ENCODE results near the gene MYRIP. TPM values are rescaled to one million over a fixed set of nuclear protein-coding genes. Genes with fewer than 3 reads are reported as not detected.

Gene MYRIP
- total and polyA plus RNA-seq, 4 experiments from 2014 or later: not detected

DNA sequence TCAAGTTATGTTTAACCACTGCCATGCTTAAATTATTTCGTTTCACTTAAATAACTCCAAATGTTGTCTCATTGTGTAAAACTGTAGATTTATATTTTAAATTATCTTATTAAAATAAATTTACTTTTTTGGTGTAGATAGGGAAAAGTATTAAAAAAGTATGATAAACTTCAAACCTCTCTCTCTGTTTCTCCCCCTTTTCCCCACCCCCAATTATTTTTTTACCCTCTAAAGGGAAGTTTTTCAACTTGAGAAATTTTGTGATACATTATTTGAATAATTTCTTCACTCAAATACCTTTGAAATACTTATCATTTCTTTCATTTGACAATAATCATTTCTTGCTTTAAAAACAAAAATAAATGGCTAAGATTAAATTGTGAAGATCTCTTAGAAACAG lies 433.2 kb downstream of the MYRIP start:
- CTCF ChIA-PET (ENCODE audit: partially characterized antibody): no interaction called here
- no peak for DNase-seq
- peaks cover 0 to 6% (median 0%) of the 10 kb centered on the region in 8 donors for H3K9me3 Mint-ChIP-seq
- H3K27me3 Mint-ChIP-seq: no peaks in the 10 kb centered on the region
- Histone ChIP-seq H3K27me3 (ENCODE audit: insufficient read depth, low read length) (no peaks in the 10 kb centered on the region), H3K9me3 (ENCODE audit: control insufficient read depth in 1 of 2, low read length in 2 of 2) (no peaks in the 10 kb centered on the region), H3K36me3 (ENCODE audit: insufficient read depth, low read length) (no peaks in the 10 kb centered on the region), H3K4me1 (ENCODE audit: insufficient read depth, low read length) (no peaks in the 10 kb centered on the region), H3K27ac (ENCODE audit: low read depth, low read length) (no peak overlapping the region), H3K4me3 (ENCODE audit: low read length in 2 of 2) (no peak overlapping the region)
- no peak overlapping the region for H3K4me3 Mint-ChIP-seq
- POLR2A ChIA-PET (ENCODE audit: partially characterized antibody): no interaction called here
- peaks cover 0 to 3% of the 10 kb centered on the region in 2 donors for H3K36me3 Mint-ChIP-seq
- H3K27ac Mint-ChIP-seq: no peak overlapping the region
- intact Hi-C loops (cut with micrococcal nuclease): no loop called here
- H3K4me1 Mint-ChIP-seq: peaks cover 0 to 1% (median 0%) of the 10 kb centered on the region in 4 donors

DNA sequence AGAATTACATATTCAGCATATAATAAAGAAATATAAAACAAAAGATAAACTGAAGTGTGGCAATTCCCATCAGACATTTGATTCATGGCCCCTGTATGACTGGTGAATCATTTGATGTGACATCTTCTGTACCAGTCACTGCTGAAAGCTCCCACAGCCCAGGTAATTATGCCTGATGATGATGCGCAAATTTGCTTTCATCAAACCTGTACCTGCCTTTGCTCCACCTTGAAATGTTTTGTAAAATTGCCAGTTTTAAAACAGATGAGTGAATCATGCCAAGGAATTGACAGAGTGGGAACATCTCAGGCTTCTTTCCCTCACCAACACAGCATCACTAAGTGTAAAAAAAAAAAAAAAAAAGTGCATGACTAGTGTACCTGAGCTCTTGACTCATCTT lies 433.6 kb downstream of the MYRIP start:
- H3K36me3 Mint-ChIP-seq: peaks cover 0 to 3% of the 10 kb centered on the region in 2 donors
- Histone ChIP-seq H3K27me3 (ENCODE audit: insufficient read depth, low read length) (no peaks in the 10 kb centered on the region), H3K27ac (ENCODE audit: low read depth, low read length) (no peak overlapping the region), H3K9me3 (ENCODE audit: control insufficient read depth in 1 of 2, low read length in 2 of 2) (no peaks in the 10 kb centered on the region), H3K4me3 (ENCODE audit: low read length in 2 of 2) (no peak overlapping the region), H3K4me1 (ENCODE audit: insufficient read depth, low read length) (no peaks in the 10 kb centered on the region), H3K36me3 (ENCODE audit: insufficient read depth, low read length) (no peaks in the 10 kb centered on the region)
- H3K4me3 Mint-ChIP-seq: no peak overlapping the region
- ChIA-PET CTCF (ENCODE audit: partially characterized antibody) (no interaction called here), POLR2A (ENCODE audit: partially characterized antibody) (interaction anchor here (0.6 kb wide), 1 partner anchor 45 kb away, joined by 4 read pairs; no protein-coding TSS in a partner anchor)
- no peak overlapping the region for H3K27ac Mint-ChIP-seq
- intact Hi-C loops (cut with micrococcal nuclease): no loop called here
- H3K9me3 Mint-ChIP-seq: peaks cover 0 to 6% (median 0%) of the 10 kb centered on the region in 8 donors
- peaks cover 0 to 1% (median 0%) of the 10 kb centered on the region in 4 donors for H3K4me1 Mint-ChIP-seq
- H3K27me3 Mint-ChIP-seq: no peaks in the 10 kb centered on the region
- no peak for DNase-seq

DNA sequence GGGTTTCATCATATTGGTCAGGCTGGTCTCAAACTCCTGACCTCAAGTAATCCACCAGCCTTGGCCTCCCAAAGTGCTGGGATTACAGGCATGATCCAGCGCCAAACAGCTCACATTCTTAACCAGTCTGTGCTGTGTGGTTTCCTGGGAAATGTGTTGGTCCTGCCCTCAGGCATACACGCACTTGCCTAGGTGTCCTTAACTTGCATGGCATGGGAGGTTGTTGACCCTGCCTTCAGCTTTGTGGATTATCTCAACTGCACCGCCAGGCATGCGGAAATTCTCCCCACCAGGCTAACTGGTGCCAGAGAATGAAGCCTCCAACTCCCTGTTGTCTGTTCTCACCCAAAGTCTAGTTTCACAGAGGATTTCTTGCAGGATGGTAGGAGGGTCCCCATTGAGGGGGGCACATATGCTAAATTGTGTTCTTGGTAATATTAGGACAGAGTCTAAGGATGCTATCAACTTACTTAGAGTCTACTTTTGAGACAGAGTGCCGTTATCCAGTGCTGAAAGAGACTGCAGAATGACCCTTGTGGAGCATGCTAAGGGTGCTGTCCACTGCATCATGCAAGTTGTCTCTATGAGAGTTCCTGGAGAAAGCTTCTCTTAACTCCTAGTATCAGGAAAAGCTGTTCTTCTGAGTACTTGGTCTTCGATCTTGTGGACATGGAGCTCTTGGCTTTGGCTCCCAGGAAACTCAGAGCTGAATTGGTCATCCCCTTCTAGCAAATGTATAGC lies 438.5 kb downstream of the MYRIP start:
- Mint-ChIP-seq H3K4me3 (no peak overlapping the region), H3K36me3 (peaks cover 0 to 3% of the 10 kb centered on the region in 2 donors), H3K4me1 (peaks cover 0 to 1% (median 0%) of the 10 kb centered on the region in 4 donors), H3K9me3 (no peaks in the 10 kb centered on the region), H3K27me3 (peaks cover 0 to 2% of the 10 kb centered on the region in 2 donors), H3K27ac (no peak overlapping the region)
- CTCF ChIA-PET (ENCODE audit: partially characterized antibody): interaction anchor here (1.1 kb wide), 1 partner anchor 56 kb away, joined by 5 read pairs; no protein-coding TSS in a partner anchor
- intact Hi-C loops (cut with micrococcal nuclease): no loop called here
- POLR2A ChIA-PET (ENCODE audit: partially characterized antibody): no interaction called here
- no peaks in the 10 kb centered on the region for H3K36me3 ChIP-seq (ENCODE audit: insufficient read depth, low read length)
- no peaks in the 10 kb centered on the region for H3K4me1 ChIP-seq (ENCODE audit: insufficient read depth, low read length)
- H3K27me3 ChIP-seq (ENCODE audit: insufficient read depth, low read length): no peaks in the 10 kb centered on the region
- no peak overlapping the region for H3K27ac ChIP-seq (ENCODE audit: low read depth, low read length)
- H3K4me3 ChIP-seq (ENCODE audit: low read length in 2 of 2): no peak overlapping the region
- DNase-seq: no peak
- no peaks in the 10 kb centered on the region for H3K9me3 ChIP-seq (ENCODE audit: control insufficient read depth in 1 of 2, low read length in 2 of 2)

DNA sequence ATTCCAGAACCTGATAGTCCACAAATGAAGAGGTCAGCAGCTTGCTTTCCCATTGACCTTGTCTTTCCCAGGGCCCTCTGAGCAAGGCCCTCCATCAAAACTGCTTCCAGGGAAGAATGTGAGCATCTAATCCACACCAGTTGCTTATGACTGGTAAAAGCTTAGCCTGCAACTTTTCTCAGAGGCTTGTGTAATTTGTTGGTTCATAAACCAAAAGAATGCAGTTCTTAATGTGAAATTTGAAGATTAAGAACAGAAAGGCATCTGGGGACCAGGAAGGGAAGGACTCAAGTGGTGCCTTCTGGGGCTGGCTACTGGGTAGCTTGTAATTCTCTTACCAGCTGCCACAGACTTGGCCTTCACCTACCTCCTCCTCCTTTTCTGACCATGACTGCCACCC lies 439.2 kb downstream of the MYRIP start:
- H3K9me3 Mint-ChIP-seq: no peaks in the 10 kb centered on the region
- Histone ChIP-seq H3K9me3 (ENCODE audit: control insufficient read depth in 1 of 2, low read length in 2 of 2) (no peaks in the 10 kb centered on the region), H3K36me3 (ENCODE audit: insufficient read depth, low read length) (no peaks in the 10 kb centered on the region), H3K27me3 (ENCODE audit: insufficient read depth, low read length) (no peaks in the 10 kb centered on the region), H3K27ac (ENCODE audit: low read depth, low read length) (no peak overlapping the region), H3K4me3 (ENCODE audit: low read length in 2 of 2) (no peak overlapping the region), H3K4me1 (ENCODE audit: insufficient read depth, low read length) (no peaks in the 10 kb centered on the region)
- peaks cover 0 to 2% of the 10 kb centered on the region in 2 donors for H3K27me3 Mint-ChIP-seq
- peaks cover 0 to 3% of the 10 kb centered on the region in 2 donors for H3K36me3 Mint-ChIP-seq
- no peak for DNase-seq
- ChIA-PET CTCF (ENCODE audit: partially characterized antibody) (interaction anchor here (1.1 kb wide), 1 partner anchor 57 kb away, joined by 5 read pairs; no protein-coding TSS in a partner anchor), POLR2A (ENCODE audit: partially characterized antibody) (no interaction called here)
- H3K4me1 Mint-ChIP-seq: peaks cover 0 to 1% (median 0%) of the 10 kb centered on the region in 4 donors
- intact Hi-C loops (cut with micrococcal nuclease): no loop called here
- H3K27ac Mint-ChIP-seq: no peak overlapping the region
- H3K4me3 Mint-ChIP-seq: no peak overlapping the region

DNA sequence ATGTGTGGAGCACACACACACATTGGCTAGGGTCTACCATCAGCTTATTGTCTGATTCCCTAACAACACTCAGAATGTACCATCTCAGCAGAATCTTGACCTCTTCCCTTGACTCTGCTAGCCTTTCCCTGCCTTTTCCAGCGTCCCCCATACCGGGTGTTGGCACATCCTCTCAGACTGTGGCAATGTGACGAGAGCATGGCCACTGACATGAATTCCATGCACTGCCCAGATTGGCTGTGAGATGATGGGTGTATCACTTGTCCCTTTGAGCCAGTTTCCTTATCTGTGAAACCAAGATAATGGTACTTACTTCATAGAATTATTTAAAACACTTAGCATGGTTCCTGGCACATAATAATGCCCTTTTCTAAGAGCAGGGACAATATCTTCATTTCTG lies 439.8 kb downstream of the MYRIP start:
- no peak overlapping the region for H3K27ac ChIP-seq (ENCODE audit: low read depth, low read length)
- H3K36me3 ChIP-seq (ENCODE audit: insufficient read depth, low read length): no peaks in the 10 kb centered on the region
- no peaks in the 10 kb centered on the region for H3K27me3 ChIP-seq (ENCODE audit: insufficient read depth, low read length)
- POLR2A ChIA-PET (ENCODE audit: partially characterized antibody): no interaction called here
- H3K36me3 Mint-ChIP-seq: peaks cover 0 to 3% of the 10 kb centered on the region in 2 donors
- peaks cover 0 to 2% of the 10 kb centered on the region in 2 donors for H3K27me3 Mint-ChIP-seq
- no peak overlapping the region for H3K4me3 ChIP-seq (ENCODE audit: low read length in 2 of 2)
- intact Hi-C loops (cut with micrococcal nuclease): no loop called here
- no peak for DNase-seq
- no peak overlapping the region for H3K4me3 Mint-ChIP-seq
- CTCF ChIA-PET (ENCODE audit: partially characterized antibody): interaction anchor here (1.1 kb wide), 1 partner anchor 57 kb away, joined by 5 read pairs; no protein-coding TSS in a partner anchor
- H3K27ac Mint-ChIP-seq: no peak overlapping the region
- no peaks in the 10 kb centered on the region for H3K4me1 ChIP-seq (ENCODE audit: insufficient read depth, low read length)
- no peaks in the 10 kb centered on the region for H3K9me3 Mint-ChIP-seq
- H3K9me3 ChIP-seq (ENCODE audit: control insufficient read depth in 1 of 2, low read length in 2 of 2): no peaks in the 10 kb centered on the region
- peaks cover 0 to 1% (median 0%) of the 10 kb centered on the region in 4 donors for H3K4me1 Mint-ChIP-seq

DNA sequence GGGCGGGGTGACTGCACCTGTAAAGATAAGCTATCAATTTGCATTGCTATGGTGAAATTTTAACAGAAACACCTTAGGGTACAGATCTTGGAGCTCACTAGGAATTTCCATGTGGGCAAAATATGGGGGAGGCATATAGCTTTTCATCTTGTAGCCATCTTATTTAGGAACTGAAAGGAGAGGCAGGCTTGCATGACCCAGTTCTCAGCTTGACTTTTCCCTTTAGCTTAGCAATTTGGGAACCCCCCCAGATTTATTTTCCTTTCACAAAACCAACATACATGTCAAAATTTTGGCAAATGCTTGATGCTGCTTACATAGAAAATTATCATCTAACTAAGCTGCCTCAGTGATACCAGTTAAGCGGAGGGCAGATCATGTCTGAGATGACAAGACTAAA lies 445.1 kb downstream of the MYRIP start:
- Mint-ChIP-seq H3K27me3 (peaks cover 0 to 2% of the 10 kb centered on the region in 2 donors), H3K27ac (no peak overlapping the region), H3K36me3 (no peaks in the 10 kb centered on the region), H3K4me3 (no peak overlapping the region), H3K4me1 (no peaks in the 10 kb centered on the region), H3K9me3 (no peaks in the 10 kb centered on the region)
- intact Hi-C loops (cut with micrococcal nuclease): no loop called here
- DNase-seq: no peak
- ChIA-PET CTCF (ENCODE audit: partially characterized antibody) (no interaction called here), POLR2A (ENCODE audit: partially characterized antibody) (no interaction called here)
- H3K27me3 ChIP-seq (ENCODE audit: insufficient read depth, low read length): no peaks in the 10 kb centered on the region
- H3K36me3 ChIP-seq (ENCODE audit: insufficient read depth, low read length): no peaks in the 10 kb centered on the region
- H3K4me1 ChIP-seq (ENCODE audit: insufficient read depth, low read length): no peaks in the 10 kb centered on the region
- H3K4me3 ChIP-seq (ENCODE audit: low read length in 2 of 2): no peak overlapping the region
- no peaks in the 10 kb centered on the region for H3K9me3 ChIP-seq (ENCODE audit: control insufficient read depth in 1 of 2, low read length in 2 of 2)
- H3K27ac ChIP-seq (ENCODE audit: low read depth, low read length): no peak overlapping the region

DNA sequence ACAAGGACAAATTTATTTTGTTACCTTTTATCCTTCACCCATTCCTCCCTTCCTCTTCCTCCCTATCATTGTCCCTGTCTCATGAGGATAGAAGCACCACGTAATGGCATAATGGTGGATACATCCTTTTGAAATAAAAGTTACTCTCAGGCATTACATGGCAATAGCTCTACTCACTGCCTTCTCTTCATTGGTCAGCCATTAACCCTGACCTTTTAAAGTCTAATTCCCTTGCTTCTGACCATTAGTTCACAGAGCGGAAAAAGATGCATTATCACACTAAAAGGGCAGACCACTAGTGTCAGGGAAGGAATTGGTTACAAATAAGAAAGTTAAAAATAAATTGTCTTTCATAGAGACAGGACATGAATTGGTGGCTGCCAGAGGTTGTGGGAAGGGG lies 445.5 kb downstream of the MYRIP start:
- Mint-ChIP-seq H3K27ac (peak overlapping the region in 1 of 7 donors; percentile 16), H3K27me3 (peaks cover 0 to 2% of the 10 kb centered on the region in 2 donors), H3K36me3 (no peaks in the 10 kb centered on the region), H3K9me3 (no peaks in the 10 kb centered on the region), H3K4me1 (no peaks in the 10 kb centered on the region), H3K4me3 (no peak overlapping the region)
- Histone ChIP-seq H3K36me3 (ENCODE audit: insufficient read depth, low read length) (no peaks in the 10 kb centered on the region), H3K27me3 (ENCODE audit: insufficient read depth, low read length) (no peaks in the 10 kb centered on the region), H3K4me1 (ENCODE audit: insufficient read depth, low read length) (no peaks in the 10 kb centered on the region), H3K4me3 (ENCODE audit: low read length in 2 of 2) (no peak overlapping the region), H3K9me3 (ENCODE audit: control insufficient read depth in 1 of 2, low read length in 2 of 2) (no peaks in the 10 kb centered on the region), H3K27ac (ENCODE audit: low read depth, low read length) (no peak overlapping the region)
- CTCF ChIA-PET (ENCODE audit: partially characterized antibody): no interaction called here
- intact Hi-C loops (cut with micrococcal nuclease): no loop called here
- DNase-seq: no peak
- POLR2A ChIA-PET (ENCODE audit: partially characterized antibody): no interaction called here

All from CD4-positive, alpha-beta memory T cell (primary cell).